GM10266 (cell line): ENCODE data around the gene HDAC7.
A peak's percentile ranks its signal among the peaks of the same experiment; 100 is the strongest.

ENCODE experiments used
- DNase-seq: peaks from one replicate; pipeline ENCODE4 v3.0.0; 2012; ENCODE audit errors: extremely low spot score
- TF ChIP-seq, protein P1 (sequence below): IDR thresholded peaks from 2 replicates; pipeline ENCODE4 v1.5.1; 2012; ENCODE audit warnings: mild to moderate bottlenecking, low read depth; ENCODE audit not compliant: control insufficient read depth, insufficient read depth; ENCODE audit errors: missing control alignments

The HDAC7 gene

DNA sequence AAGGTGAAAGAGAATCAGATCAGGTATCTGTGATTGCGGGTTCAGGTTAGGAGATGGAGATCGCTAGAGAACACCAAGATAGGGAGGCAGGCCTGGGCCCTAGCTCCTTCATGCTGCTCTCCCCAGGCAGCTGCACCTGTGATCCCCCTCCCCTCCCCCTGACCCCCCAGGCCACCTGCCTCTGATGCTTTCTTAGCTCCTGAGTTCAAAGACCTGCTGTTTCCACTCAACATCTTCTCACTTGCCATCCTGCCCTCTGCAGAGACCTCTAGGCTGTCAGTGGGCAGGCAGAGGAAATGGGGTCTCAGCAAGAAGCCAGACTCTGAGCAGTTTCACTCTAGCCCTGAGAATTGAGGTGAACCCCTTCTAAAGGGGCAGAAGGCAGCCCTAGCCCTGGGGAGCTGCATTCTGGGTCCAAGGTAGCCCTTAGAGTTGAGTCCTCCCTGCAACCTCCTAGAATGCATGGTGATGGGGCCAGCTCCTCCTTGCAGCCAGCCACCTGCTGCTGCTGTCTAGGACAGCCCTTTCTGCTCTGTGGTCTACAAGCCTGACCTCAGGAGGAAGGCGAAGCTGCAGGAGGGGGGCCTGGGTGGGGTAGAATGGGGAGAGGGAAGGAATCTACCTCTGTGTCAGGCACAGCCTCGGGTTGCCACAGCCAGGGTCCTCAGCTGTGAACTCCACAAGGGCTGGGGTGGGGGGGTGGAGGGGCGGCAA lies 53.0 kb downstream of the HDAC7 start:
- DNase-seq, result no peak
- TF ChIP-seq, protein P1, sequence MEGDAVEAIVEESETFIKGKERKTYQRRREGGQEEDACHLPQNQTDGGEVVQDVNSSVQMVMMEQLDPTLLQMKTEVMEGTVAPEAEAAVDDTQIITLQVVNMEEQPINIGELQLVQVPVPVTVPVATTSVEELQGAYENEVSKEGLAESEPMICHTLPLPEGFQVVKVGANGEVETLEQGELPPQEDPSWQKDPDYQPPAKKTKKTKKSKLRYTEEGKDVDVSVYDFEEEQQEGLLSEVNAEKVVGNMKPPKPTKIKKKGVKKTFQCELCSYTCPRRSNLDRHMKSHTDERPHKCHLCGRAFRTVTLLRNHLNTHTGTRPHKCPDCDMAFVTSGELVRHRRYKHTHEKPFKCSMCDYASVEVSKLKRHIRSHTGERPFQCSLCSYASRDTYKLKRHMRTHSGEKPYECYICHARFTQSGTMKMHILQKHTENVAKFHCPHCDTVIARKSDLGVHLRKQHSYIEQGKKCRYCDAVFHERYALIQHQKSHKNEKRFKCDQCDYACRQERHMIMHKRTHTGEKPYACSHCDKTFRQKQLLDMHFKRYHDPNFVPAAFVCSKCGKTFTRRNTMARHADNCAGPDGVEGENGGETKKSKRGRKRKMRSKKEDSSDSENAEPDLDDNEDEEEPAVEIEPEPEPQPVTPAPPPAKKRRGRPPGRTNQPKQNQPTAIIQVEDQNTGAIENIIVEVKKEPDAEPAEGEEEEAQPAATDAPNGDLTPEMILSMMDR, result no peak

DNA sequence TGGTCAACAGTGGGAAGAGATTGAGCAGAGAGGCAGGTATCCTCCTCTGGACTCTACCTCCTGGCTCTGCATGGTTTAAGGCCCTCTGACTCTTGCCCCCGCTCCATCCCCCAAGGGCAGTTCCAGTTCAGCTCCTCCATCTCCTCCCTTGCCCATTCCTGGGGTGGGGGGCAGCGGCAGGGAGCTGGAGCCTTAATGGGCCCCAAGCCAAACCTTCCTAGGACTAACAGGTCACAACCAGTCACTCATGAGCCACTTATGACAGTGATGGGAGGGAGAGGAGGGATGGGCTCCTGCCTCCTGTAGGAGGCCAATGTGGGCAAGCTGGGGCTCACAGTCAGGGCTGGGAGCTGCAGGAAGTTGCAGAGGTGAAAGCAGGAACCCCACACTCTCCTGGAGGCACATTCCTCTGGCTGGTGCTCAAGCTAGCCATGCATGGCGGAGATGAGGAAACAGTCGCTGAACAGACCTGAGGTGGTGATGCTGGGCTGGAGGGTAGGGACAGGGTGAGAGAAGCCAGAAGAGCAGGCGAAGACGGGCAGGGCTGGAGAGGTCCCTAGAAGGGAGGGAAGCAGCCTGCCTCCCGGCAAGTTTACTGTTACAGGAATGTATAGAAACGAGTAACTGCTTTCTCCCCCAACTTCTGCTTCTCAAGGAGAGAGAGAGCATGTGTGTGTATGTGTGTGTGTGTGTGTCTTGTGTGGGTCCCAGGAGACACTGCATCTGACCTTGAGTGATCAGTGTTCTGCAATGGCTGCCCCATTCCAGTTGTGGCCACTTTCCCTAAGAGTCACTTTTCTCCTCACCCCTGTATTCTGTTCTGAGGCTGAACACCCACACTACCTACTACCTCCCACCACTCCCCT lies 56.0 kb downstream of the HDAC7 start:
- DNase-seq, result no peak
- TF ChIP-seq, protein P1, result no peak

DNA sequence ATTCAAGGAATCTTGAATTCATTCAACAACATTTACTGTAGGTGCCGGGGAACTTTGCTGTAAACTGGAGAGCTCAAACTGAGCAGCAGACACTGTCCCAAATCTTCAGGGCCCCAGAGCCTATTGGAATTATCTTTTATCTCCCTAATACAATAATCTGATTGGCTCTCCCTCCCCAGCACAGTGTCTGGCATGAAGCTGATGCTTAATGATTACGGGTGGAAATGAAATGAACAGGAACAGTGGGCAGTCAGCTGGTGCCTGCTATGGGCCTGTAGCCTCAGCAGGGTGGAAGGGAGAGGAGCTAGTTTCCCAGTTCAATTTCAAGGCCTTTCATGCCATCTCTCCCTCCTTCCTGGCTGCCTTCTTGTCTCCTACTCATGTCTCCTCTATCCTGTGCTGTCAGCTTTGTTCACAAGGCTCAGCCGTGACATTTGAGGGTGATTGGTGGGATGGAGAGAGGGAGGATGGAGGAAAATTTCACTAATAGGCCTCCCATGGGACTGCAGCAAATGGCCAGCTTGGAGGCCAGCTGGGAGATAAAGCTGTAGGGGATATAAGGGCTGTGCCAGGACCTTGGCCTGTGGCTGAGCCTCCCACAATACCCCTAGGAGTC lies 56.7 kb downstream of the HDAC7 start:
- TF ChIP-seq, protein P1, result no peak
- no peak for DNase-seq

DNA sequence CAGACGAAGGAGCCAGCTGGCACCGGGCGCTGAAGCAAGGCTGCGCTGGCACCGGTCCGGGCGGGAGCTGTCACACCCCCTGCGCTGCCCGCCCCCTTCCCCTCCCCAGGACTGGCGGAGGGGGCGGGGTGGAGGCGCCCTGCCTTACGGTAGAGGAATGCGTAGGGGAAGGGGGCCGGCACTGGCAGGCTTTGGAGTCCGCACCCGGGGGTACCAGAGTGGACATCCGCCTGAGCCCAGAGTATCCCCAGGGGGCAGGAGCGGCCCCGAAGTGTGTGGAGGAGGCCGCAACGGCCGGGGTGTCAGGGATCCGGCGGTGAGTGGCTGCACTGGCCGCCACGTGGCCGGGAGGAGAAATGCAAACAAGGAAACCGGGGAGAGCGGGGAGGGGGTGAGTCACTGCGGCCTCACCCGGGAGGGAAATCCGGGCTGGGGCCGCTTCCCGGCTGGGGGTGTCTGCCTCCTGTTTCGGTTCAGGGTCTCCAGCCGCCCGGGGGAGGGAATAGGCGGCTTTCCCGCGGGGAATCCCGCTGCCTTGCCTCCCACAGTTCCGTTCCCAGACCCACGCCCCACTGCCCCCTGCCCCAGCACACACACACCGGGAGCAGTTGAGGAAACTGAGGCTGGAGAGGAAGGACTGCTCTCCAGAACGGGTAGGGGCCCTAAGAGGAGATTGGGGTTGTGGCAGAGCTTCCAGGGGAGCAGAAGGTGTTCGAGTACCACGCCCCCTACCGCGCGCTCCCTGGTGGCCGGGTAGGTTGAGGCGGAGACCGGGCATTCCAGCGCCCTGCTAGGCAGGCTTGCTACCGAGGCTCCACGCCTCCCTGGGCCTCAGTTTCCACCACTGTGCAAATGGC lies 60.6 kb downstream of the HDAC7 start, which contains the start of gene RAPGEF3:
Gene RAPGEF3 (minus strand): TSS at position 47 of the 857 bp plus-strand sequence. CDS start 324 bp downstream, outside the sequence.
- DNase-seq, result peak; percentile 84
- TF ChIP-seq, protein P1, result peak; percentile 60

GRCh38 chr12:47758584-47758833 lies 61.2 kb downstream of the HDAC7 start:
- TF ChIP-seq, protein P1, result no peak

GRCh38 chr12:47757840-47758583 lies 61.7 kb downstream of the HDAC7 start:
- DNase-seq, result no peak
- TF ChIP-seq, protein P1, result no peak

More at GRCh38 chr12:47758584-47758833, 61.2 kb downstream of the HDAC7 start:
- DNase-seq, result no peak
